Gastrocnemius medialis (tissue), 4 donors: ENCODE data around the gene GSTM5. TPM values are rescaled to one million over a fixed set of nuclear protein-coding genes. Genes with fewer than 3 reads are reported as not detected.
A peak's percentile ranks its signal among the peaks of the same experiment; 100 is the strongest.
"Not testable (repeated sequence)": the region's sequence is repeated elsewhere in the genome, so short reads cannot be mapped to it uniquely, and the experiment has no call there.

Experiments used
- ATAC-seq, 2 donors: fragments of 150-250 bp; one replicate each; pipeline ENCODE4 v1.9.1; 2016
- DNase-seq, 2 donors: peaks; one replicate each; pipeline ENCODE4 v3.0.0-alpha.2; 2019
- H3K27ac ChIP-seq, 4 donors: fragments of 200-600 bp; sonication (generic); 1 replicate in 1 of 4; 2 replicates in 3 of 4; pipeline ENCODE4 v1.5.1; 2016 to 2018; ENCODE audit warnings: mild to moderate bottlenecking in 2 of 4, moderate library complexity in 1 of 4
- H3K27me3 ChIP-seq, 3 donors: fragments of 200-600 bp; sonication (generic) in 2 of 3; 1 replicate in 1 of 3; 2 replicates in 2 of 3; pipeline versions ENCODE4 v1.5.1 to v1.6.0; 2016 to 2019; ENCODE audit warnings: mild to moderate bottlenecking in 1 of 3, moderate library complexity in 1 of 3
- H3K36me3 ChIP-seq, 2 donors: fragments of 200-600 bp; sonication (generic) in 1 of 2; one replicate each; pipeline ENCODE4 v1.5.1; 2017 to 2018
- H3K4me1 ChIP-seq, 2 donors: fragments of 200-600 bp; sonication (generic) in 1 of 2; one replicate each; pipeline ENCODE4 v1.5.1; 2016 to 2017; ENCODE audit warnings: mild to moderate bottlenecking in 2 of 2
- H3K4me3 ChIP-seq, 4 donors: fragments of 200-600 bp; sonication (generic) in 3 of 4; 1 replicate in 1 of 4; 2 replicates in 3 of 4; pipeline ENCODE4 v1.5.1; 2016 to 2019; ENCODE audit warnings: mild to moderate bottlenecking in 2 of 4
- H3K9me3 ChIP-seq, 3 donors: fragments of 200-600 bp; sonication (generic) in 2 of 3; 1 replicate in 1 of 3; 2 replicates in 2 of 3; pipeline ENCODE4 v1.5.1; 2016 to 2019
- CTCF ChIP-seq, 5 experiments: fragments of 450-650 bp in 3 of 5; fragments of 200-600 bp in 2 of 5; sonication (generic) in 2 of 5; IDR thresholded peaks in 4 of 5; conservative IDR thresholded peaks in 1 of 5; 1 replicate in 4 of 5; 2 replicates in 1 of 5; pipeline ENCODE4 v1.5.1; 2016 to 2019; ENCODE audit warnings: antibody characterized with exemption in 5 of 5, mild to moderate bottlenecking in 3 of 5, moderate library complexity in 3 of 5
- POLR2A ChIP-seq, 2 donors: fragments of 450-650 bp; IDR thresholded peaks; one replicate each; pipeline ENCODE4 v1.6.1; 2017; ENCODE audit warnings: antibody characterized with exemption in 2 of 2, mild to moderate bottlenecking in 2 of 2, moderate library complexity in 2 of 2
- in situ Hi-C, 4 donors: fragments of 200-750 bp; cut with MboI; loops; one replicate each; pipeline versions ENCODE4 v1.15.0 to v1.8.0; 2017; ENCODE audit warnings: low sequenced_read_pairs in 4 of 4
- intact Hi-C: fragments of 100-400 bp; cut with DNase I; formaldehyde crosslinking; loops from one replicate; pipeline ENCODE4 v1.15.1; 2023; ENCODE audit warnings: low total_unique reads
- total RNA-seq, 4 donors: library from RNA; depleted of rRNA; stranded (reverse); fragments of >200 nt; gene quantifications; one replicate each; pipeline versions ENCODE4 v1.1.0 to v1.2.3, GENCODE V29; 2016

GSTM5 gene
- total RNA-seq, 4 donors from 2014 or later = 0.15 to 1.9 (median 0.63) TPM

GRCh38 chr1:109733236-109733870 lies 21.3 kb downstream of the GSTM5 start:
- Histone ChIP-seq H3K27me3 (no peaks in the 10 kb centered on the region), H3K36me3 (peaks cover 0 to 19% of the 10 kb centered on the region in 2 donors), H3K4me1 (no peaks in the 10 kb centered on the region), H3K9me3 (no peaks in the 10 kb centered on the region), H3K27ac (no peak overlapping the region), H3K4me3 (no peak overlapping the region)
- intact Hi-C loops = no loop called here
- in situ Hi-C loops = no loop called here
- ATAC-seq = peak in 1 of 2 donors; percentile 56
- TF ChIP-seq POLR2A (IDR thresholded peaks at IDR 0.05) (no peak), CTCF (IDR thresholded peaks at IDR 0.05 in 4 of 5, conservative IDR thresholded peaks at IDR 0.05 in 1 of 5) (no peak)
- peak in 1 of 2 donors; percentile 33 for DNase-seq

GRCh38 chr1:109739738-109740614 lies 27.9 kb downstream of the GSTM5 start:
- DNase-seq (peak; percentile 47 to 76), ATAC-seq (peak; percentile 96)
- Histone ChIP-seq H3K4me1 (peaks cover 7 to 12% of the 10 kb centered on the region in 2 donors), H3K27me3 (no peaks in the 10 kb centered on the region), H3K36me3 (peaks cover 0 to 23% of the 10 kb centered on the region in 2 donors), H3K4me3 (peak overlapping the region; percentile 82 to 96 (median 92)), H3K27ac (peak overlapping the region; percentile 78 to 89 (median 84)), H3K9me3 (no peaks in the 10 kb centered on the region)
- TF ChIP-seq CTCF (IDR thresholded peaks at IDR 0.05 in 4 of 5, conservative IDR thresholded peaks at IDR 0.05 in 1 of 5) = no peak
- TF ChIP-seq POLR2A (IDR thresholded peaks at IDR 0.05) = peak; percentile 78 to 91
- intact Hi-C loops (no loop called here), in situ Hi-C loops (no loop called here)

GRCh38 chr1:109740615-109741373 lies 28.7 kb downstream of the GSTM5 start, which contains the start of gene GSTM3:
Gene GSTM3 (minus strand): TSS chr1:109741038. CDS start chr1:109740287, 751 bp downstream.
- peak within 1 kb of the TSS; percentile 82 to 96 (median 92) for H3K4me3 ChIP-seq
- in situ Hi-C loops (no loop called here), intact Hi-C loops (no loop called here)
- peak within 1 kb of the TSS; percentile 78 to 89 (median 84) for H3K27ac ChIP-seq
- H3K36me3 ChIP-seq = peaks cover 0 to 23% of the 10 kb centered on the region in 2 donors
- no peak for DNase-seq
- peaks cover 7 to 12% of the 10 kb centered on the region in 2 donors for H3K4me1 ChIP-seq
- no peaks in the 10 kb centered on the region for H3K27me3 ChIP-seq
- H3K9me3 ChIP-seq = no peaks in the 10 kb centered on the region
- TF ChIP-seq CTCF (IDR thresholded peaks at IDR 0.05 in 4 of 5, conservative IDR thresholded peaks at IDR 0.05 in 1 of 5) (no peak), POLR2A (IDR thresholded peaks at IDR 0.05) (no peak)
- peak; percentile 27 to 59 for ATAC-seq

- H3K27ac ChIP-seq, in situ Hi-C loops, H3K9me3 ChIP-seq, ATAC-seq, H3K4me3 ChIP-seq, H3K4me1 ChIP-seq, intact Hi-C loops, H3K27me3 ChIP-seq, H3K36me3 ChIP-seq, DNase-seq: not testable (repeated sequence)
These were observed 36.3 kb downstream of the GSTM5 start for GRCh38 chr1:109748311-109748710.
